Fibroblast of skin of scalp (primary cell): Measurements from ENCODE around the gene DDX41.

Experiments
- DNase-seq: peaks from one replicate; pipeline ENCODE4 v3.0.0-alpha.2; 2013

The DDX41 gene

DNA sequence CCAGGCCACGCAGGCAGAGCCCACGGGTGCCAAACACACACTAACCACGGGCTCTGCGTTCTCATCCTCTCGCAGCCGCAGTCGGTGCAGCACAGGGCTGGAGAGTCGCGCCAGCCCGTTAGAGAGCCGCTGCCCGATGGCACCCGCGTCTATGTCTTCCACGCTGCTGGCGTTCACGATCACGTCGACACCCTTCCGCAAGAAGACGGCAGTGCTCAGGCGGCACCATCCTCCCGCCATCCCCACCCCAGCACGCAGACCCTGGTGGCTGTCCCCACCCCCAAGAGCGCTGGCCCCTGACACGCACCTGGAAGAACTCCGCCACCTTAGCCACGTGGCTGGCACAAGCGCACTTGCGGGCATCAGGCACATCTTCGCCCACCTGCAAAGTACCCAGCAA is 49.3 kb downstream of the DDX41 start:
- DNase-seq: no peak

DNA sequence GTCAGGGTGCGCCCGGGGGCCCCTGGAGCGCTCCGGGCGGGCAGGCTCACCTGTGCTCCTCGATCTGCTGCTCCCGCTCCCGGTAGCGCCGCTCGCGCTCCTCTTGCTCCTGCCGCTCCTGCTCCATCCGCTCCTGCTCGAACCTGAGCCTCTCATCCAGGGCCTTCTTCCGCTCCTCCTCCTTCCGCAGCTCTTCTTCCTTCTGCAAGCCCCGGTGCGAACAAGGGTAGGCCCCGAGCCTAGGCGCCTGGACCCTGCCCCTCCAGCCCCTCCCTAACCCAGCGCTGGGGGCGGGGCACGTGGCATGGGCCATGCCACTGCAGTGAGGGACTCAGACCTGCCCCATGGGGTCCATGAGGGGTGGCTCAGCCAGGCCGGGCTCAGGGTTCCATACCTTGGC is 49.9 kb downstream of the DDX41 start:
- DNase-seq: no peak

DNA sequence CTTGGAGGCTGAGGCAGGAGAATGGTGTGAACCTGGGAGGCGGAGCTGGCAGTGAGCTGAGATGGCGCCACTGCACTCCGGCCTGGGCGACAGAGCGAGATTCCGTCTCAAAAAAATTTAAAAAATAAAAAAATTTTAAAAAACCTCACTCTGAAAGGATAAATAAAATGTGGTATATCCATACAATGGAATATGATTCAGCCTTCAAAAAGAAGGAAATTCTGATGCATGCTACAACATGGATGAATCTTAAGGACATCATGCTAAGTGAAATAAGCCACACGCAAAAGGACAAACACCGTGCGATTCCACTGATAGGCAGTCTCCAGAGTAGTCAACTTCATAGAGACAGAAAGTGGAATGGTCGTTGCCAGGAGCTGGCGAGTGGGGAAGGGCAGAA is 51.7 kb downstream of the DDX41 start:
- DNase-seq: no peak

DNA sequence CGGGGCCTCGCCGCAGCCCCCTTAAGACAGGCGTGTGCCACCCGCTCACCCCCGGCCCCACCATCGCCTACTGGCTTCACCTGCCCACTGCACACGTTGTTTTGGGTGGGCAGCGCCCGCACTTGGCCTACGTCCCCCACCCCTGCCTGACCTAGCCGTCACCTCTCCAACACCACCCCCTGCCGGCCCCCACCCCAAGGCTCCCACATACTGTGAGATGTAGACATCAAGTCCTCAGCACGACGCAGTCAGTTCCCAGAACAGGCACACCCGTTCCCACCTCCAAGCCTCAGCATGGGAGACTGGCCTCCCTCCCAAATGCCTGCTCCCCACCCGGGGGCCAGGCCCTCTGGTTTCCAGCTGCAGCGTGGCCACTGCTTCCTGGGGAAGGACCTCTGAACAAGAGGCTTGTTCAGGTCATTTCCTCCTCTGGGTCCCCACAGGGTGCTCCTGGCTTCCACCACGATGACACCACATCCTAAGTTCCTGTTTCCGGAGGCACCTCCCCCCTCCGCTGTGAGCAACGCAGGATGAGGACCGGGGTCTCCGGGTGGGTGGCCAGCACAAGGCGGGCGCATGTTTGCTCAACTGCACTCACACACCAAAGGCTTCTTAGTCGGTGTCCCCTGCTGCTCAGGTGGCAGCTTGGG is 54.6 kb downstream of the DDX41 start:
- no peak for DNase-seq
